HG02884 (cell line): ENCODE measurements around the gene NEDD9.

Experiments used
- ATAC-seq: cut with Tn5 transposase; IDR thresholded peaks from one replicate; pipeline ENCODE4 v1.9.1; 2021; ENCODE audit warnings: mild to moderate bottlenecking, moderate library complexity; ENCODE audit not compliant: unreplicated experiment

The NEDD9 gene

GRCh38 chr6:11235062-11235461 is 2.6 kb upstream of the NEDD9 start:
- ATAC-seq = no peak

DNA sequence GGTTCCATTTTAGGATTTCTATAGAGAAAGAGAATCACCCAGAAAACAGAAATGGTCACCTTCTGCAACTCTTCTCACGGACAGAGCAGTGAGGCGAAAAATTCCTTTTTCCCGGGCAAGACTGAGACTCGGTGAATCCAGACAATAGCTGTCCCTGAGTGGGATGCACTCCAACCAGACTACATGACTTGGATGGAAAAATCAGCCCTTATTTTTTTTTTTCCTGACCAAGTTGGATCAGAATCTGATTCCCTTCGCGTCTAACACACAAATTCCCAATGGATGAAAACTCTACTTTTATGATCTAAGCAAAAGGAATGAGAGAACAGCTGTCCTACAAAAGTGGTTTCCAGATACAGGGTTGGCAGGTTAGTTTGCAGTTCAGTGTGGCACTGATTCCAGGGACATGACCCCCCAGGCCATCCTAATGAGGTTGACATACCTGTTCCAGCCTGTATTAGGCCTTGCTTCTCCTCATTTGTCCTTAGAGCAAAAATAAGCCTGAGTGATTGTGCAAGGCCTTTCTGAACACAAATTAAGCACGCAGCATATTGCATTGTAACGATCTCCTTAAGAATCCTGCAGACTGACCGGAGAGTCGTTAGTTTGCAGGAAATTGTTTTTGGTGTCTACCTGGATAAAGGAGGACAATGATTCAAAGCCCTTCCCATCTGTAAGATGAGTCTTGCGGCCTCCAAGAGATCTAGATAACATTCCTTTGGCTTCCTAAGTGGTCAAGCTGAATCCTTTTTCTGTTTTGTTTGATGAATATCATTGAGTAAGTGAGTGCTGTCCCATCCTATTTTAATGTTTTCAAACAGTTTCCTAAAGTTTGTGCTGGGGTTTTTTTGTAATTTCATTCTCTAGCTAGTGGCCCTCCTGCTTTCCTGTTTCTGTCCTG is 1.5 kb upstream of the NEDD9 start:
- no peak for ATAC-seq

DNA sequence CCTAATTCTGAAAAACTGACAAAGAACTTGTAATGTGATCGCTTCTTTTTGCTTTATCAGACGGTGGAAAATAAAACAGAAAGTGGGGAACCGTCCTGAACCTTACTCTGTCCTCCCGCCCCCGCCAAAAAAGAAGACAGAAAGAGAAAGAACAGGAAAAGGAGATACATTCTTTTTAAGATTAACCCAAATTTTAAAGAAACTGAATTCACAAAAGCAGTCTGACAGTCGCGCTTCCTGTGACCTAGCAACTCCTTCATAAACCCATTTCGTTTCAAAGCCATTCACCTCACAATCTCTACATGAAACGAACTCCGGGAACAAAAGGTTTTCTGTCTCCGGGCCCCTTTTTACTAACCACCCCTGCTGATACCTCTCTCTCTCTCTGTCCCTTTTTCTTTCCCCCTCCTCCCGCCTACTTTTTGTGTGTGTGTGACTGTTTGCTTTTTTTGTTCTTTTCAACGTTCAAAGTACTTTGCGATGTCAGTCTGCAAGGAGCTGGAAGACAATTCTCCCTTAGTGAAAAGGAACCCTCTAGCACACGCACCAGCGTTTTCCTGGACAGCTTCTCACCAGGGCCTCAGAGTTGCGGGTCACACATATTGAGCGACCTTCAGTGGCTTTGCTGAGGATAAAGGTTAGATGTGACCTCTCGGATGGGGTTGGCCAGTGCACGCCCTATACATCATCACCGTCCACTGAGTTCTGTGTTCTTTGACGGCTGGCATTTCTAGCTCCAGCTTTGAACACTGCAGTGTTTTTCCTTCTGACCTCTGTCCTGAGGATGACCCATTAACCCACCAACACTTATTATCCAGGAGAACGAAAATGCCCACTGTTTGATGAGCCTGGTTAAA is 530 bp upstream of the NEDD9 start:
- peak; percentile 22 for ATAC-seq

DNA sequence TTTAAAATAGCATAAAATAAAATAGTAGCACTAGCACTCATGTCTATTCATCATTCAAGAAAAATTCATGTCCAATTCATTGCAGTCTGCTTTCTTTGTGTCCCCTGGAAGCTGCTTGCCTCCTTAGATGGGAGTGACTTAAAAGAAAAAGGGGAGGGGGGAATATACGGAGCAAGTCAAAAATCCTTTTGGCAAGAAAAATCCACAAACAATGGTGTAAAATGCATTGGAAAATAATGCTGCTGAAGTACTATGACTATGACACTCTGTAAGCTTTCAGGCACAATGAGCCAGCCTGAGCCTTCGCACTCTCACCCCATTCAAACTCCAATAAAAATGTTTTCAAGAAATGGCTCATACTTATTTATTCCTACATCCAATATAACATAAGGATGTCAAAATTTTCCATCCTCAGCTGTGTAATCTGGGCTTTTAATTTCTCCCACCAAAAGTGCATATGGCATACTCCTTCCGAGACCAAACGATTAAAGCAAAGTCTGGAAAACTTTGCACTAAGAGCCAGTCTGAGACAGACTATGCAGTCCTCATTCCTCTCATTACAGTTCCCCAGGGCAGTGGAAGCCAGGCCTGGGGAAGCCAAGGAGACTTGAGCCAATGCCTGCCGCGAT is 790 bp downstream of the NEDD9 start:
- ATAC-seq = no peak

DNA sequence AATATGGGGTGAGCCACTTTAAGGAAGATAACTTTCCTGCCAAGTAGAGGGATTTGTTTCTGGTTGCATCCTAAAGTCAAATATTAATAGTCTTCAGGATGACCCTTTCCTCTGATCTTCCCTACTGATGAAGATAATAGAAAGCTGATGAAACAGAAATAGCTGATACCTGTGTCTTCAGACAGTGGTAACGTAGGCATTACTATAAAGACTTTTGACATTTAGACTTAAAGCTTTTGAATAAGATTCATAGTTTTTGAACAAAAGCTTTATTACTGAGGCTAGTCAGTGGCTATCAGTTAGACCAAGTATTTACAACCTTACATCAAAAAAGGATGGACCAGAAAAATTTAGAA is 1.4 kb downstream of the NEDD9 start:
- no peak for ATAC-seq

DNA sequence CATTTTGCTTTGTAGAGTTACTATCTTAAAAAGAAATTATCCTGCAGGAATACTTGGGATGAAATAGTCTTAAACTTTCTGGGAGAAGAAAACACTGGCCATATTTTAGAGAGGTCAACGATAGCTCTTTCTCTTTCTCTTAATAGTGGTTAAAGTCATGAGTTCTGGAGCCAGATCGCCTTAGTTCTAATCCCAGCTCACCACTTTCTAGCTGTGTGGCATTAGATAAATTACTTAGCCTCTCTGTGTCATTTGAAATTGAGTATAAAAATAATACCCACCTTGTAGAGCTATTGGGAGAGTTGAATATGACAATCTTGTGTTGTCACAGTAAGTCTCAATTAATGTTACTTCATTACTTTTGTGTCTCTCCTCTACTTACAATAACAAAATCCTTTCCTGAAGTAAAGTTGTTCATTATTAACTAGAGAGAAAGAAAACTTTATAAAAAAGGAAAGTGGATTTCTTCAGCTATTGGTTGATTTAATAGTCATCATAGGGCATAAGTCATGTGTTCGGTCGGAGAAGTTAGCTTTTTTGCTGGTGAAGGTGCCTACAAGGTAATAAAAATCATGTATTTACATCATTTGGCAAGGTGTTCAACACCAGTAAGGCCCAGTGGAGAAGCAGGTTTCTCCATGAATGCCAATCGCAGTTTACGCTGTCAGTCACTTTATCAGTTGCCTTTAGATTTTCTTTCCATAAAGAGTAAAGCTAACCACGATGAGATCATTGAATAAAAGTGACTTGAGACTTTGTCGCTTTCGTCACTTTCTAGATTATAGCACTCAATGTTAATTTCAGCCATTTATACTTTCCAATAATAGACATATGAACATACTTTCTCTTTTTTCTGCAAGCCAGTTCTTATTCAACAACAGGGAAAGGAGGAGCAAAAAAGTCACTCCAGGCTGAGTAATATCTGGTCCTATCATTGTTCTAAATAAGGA is 2.0 kb downstream of the NEDD9 start:
- no peak for ATAC-seq

- no peak for ATAC-seq
These were observed 2.8 kb downstream of the NEDD9 start for GRCh38 chr6:11229655-11230046.

DNA sequence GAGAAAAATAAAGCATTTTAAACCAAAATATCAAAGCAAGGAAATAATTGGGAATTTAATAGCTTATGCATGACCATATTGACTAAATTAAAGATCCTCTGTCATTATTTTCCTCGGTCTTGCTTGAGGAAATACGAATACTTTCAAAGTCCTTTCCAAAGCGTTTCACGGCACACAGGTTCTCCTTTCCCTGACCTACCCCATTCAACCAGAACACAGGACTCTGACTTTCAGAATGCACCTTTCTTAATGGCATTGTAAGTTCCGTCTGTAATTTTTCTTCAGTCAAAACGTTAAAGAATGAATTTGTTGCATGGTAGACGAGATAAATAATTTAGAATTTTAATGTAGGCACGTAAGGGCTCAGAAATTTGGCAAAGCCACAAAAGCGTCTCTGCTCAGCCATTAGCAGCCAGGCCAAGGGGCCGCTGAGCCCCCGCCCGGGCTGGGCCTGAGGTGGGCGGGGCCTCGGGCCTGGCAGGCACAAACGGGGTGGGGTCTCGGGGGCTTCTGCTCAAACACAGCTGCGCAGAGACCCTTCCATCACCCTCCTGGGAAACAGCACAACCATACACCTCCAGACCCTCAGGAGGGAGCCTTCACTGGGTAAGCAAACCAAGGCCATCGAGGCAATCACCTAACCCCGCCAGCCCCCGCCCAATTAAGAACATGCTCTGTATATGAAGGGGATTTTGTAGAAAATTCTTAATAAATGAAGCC is 3.4 kb downstream of the NEDD9 start:
- ATAC-seq = no peak

DNA sequence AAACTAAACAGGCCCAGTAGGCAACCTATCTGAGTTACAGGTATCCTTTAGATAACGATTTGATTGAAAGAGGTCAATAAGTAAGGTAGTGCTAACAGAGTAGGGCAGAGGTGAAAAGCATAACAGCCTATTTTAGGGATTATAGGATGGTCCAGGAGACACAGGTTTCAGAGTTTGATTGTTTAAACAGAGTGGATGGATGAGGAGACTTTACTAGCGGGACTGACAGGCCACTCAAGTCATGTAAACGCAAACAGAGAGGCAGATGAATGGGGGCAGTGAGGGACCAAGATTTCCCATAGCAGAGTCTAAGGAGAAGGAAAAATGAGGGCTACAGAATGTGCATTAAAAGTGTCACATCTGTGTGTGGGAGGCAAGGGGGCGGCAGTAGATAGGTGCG is 4.8 kb downstream of the NEDD9 start:
- ATAC-seq = no peak

- no peak for ATAC-seq
These were observed 6.5 kb downstream of the NEDD9 start for GRCh38 chr6:11226005-11226404.

- ATAC-seq = no peak
These were observed 7.5 kb downstream of the NEDD9 start for GRCh38 chr6:11224966-11225463.

DNA sequence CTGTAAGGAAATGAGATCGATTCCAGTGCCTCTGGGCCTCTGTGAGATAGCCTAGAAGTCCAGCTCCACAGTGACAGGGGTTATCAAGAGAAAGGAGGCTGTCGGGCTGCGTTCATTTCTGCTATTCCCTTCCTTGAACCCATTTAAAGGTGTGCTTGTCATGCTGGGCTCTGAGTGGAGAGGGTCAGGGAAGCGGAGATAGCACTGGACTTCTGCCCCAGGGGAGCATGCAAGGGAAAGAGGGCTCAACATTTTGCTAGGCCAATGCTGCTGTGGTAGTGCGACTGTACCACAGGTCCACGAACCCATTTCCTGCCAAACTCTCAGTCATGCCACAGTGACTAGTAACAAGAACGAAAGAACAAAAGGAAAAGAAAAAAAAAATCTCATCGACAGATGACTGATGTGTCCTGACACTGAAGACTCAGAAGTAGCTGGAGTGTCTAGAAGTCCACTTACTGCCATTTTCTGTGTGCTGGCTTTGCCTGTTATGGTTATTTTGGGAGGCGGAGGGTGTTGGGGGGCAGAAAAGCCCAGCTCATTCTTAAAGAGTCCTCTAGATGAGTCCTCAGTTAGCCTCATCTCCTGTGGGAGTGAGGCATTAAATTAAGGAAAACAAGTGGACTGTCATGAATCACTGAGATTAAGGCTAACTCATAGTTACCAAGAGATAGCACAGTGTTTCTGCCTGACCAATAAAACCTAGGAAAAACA is 8.1 kb downstream of the NEDD9 start:
- ATAC-seq = no peak

- ATAC-seq = no peak
These were observed 9.1 kb downstream of the NEDD9 start for GRCh38 chr6:11223286-11223864.

GRCh38 chr6:11222385-11223277 is 9.8 kb downstream of the NEDD9 start:
- ATAC-seq = no peak

GRCh38 chr6:11221623-11222384 is 10.7 kb downstream of the NEDD9 start:
- ATAC-seq = no peak

DNA sequence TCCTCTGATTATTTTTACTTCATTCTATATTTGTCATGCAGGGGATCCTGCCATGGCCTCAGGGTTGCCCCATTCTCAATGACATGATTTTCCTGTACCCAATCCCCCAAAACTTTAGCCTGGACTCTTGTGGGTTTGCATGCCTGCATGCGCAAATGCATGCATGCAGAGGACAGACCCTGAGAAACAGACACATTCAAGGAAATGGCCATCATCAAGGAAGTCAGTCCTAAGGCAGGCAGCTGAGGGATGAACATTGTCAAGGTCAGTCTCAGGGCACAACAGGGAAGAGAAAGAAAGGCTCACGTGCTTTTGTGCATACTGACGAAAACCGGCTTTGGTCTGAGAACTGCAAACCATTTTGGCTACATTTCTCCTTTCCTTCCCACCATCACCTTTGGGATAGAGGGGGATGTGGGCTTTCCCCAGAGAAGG is 13.1 kb downstream of the NEDD9 start:
- no peak for ATAC-seq
